Measurements from ENCODE around the gene PIBF1. TPM values are rescaled to one million over a fixed set of nuclear protein-coding genes. Genes with fewer than 3 reads are reported as not detected.

PIBF1 gene
- total and polyA plus RNA-seq, 10 of the 15 experiments (the other 5 are each of a cell fraction or from before 2014, with no cell fraction given): 6.4 to 24.5 (median 11.1) TPM

DNA sequence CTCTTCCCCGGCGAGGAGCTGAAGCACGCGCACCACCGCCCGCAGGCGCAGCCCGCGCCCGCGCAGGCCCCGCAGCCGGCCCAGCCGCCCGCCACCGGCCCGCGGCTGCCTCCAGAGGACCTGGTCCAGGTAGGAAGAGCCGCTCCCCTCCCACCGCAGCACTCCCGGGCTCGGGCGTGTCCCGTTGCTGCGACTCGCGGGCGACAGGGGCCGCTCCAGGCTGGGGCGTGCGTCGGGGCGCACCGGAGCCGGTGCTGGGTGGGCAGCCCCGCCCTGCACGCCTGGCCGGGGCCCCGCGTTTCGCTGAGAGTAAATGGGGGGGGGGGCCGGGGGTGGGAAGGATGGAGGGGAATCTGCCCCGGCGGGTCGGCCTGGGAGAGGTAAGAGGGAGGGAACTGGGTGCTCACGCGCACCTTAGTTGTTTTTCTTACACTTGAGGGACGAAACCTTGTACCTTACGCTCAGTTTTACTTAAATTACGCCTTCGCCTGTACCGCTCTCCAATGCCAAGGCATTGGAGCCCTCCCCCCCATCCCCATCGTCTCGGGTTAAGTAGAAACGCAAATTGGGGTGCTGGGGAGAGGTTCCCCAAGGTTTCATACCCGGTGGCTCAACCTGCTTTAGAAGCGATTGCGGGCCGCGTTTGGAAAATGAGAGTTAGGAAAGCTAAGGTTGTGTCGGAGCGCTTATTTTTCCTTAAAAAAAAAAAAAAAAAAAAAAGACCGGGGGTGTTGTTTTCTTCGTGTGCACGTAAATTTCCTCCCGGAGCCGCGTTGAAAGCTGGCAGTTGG lies 277.7 kb downstream of the PIBF1 start:
- intact Hi-C loops (cut with micrococcal nuclease; ENCODE audit: unreplicated experiment): no loop called here
- Histone ChIP-seq H3K4me1 (ENCODE audit: control insufficient read depth, insufficient read depth, low read length) (peaks cover 3% of the 10 kb centered on the region; the same call in 1 of the 2 replicates), H3K4me3 (peak overlapping the region; percentile 66), H3K36me3 (ENCODE audit: control insufficient read depth in 2 of 2, insufficient read depth in 2 of 2, low read length in 1 of 2) (no peaks in the 10 kb centered on the region), H3K27ac (ENCODE audit: control insufficient read depth, insufficient read depth) (no peak overlapping the region), H4K20me1 (ENCODE audit: control insufficient read depth, insufficient read depth) (no peaks in the 10 kb centered on the region), H3K79me2 (ENCODE audit: control insufficient read depth, insufficient read depth, low read length) (no peaks in the 10 kb centered on the region), H3K9ac (ENCODE audit: control insufficient read depth, insufficient read depth, low read length) (peak overlapping the region; percentile 7; the same call in 1 of the 2 replicates), H3K27me3 (replicated peaks in 1 of 2; ENCODE audit: control insufficient read depth in 2 of 2, insufficient read depth in 2 of 2, low read length in 1 of 2) (peaks cover 0 to 4% of the 10 kb centered on the region in 2 experiments; a peak in 2 of 4 replicates), H3K9me3 (replicated peaks; ENCODE audit: control insufficient read depth, insufficient read depth, low read length) (no peaks in the 10 kb centered on the region), H2AFZ (ENCODE audit: control insufficient read depth, low read depth, low read length) (peak overlapping the region; percentile 81), H3K4me2 (ENCODE audit: control insufficient read depth, insufficient read depth) (peak overlapping the region; percentile 95)
- WGBS (ENCODE audit: insufficient coverage, insufficient replicate concordance, low lambda C conversion rate, missing lambda C conversion rate): under 1% methylated on average over 44 of the region's 68 CpGs
- CTCF ChIA-PET: interaction anchor here (1.4 kb wide), 2 partner anchors 12 to 220 kb away, joined by 5 to 6 read pairs; no protein-coding TSS in a partner anchor
- no TSS peak for BruUV-seq (replicated peaks)
- ATAC-seq (no peak; the same call in 2 of the 3 replicates), DNase-seq (ENCODE audit: low read depth, low spot score) (no peak), FAIRE-seq (no peak)
- TF ChIP-seq NFIC (IDR thresholded peaks at IDR 0.05; ENCODE audit: low read depth, low read length) (no peak), IKZF1 (conservative IDR thresholded peaks at IDR 0.05) (peak; percentile 12; the same call in 1 of the 2 replicates), ZNF24 (IDR thresholded peaks at IDR 0.05) (no peak), BHLHE40 (IDR thresholded peaks at IDR 0.05; ENCODE audit: borderline replicate concordance in 1 of 2, low read depth in 2 of 2, low read length in 1 of 2) (peak in 1 of 2 experiments; percentile 43; a peak in 1 of 4 replicates), SMARCA5 (IDR thresholded peaks at IDR 0.05) (peak; percentile 62; the same call in 1 of the 2 replicates), RAD21 (IDR thresholded peaks at IDR 0.05; ENCODE audit: insufficient read depth, low read depth, low read length) (peak; percentile 40; the same call in 1 of the 2 replicates)
- TF ChIP-seq, protein P1, sequence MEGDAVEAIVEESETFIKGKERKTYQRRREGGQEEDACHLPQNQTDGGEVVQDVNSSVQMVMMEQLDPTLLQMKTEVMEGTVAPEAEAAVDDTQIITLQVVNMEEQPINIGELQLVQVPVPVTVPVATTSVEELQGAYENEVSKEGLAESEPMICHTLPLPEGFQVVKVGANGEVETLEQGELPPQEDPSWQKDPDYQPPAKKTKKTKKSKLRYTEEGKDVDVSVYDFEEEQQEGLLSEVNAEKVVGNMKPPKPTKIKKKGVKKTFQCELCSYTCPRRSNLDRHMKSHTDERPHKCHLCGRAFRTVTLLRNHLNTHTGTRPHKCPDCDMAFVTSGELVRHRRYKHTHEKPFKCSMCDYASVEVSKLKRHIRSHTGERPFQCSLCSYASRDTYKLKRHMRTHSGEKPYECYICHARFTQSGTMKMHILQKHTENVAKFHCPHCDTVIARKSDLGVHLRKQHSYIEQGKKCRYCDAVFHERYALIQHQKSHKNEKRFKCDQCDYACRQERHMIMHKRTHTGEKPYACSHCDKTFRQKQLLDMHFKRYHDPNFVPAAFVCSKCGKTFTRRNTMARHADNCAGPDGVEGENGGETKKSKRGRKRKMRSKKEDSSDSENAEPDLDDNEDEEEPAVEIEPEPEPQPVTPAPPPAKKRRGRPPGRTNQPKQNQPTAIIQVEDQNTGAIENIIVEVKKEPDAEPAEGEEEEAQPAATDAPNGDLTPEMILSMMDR (IDR thresholded peaks at IDR 0.05 in 2 of 3, conservative IDR thresholded peaks at IDR 0.05 in 1 of 3; ENCODE audit: control insufficient read depth in 2 of 3, extremely low read depth in 1 of 3, insufficient read depth in 1 of 3, low read depth in 3 of 3, low read length in 3 of 3): peak in 2 of 3 experiments; percentile 14 to 25; a peak in 2 of 6 replicates
- TF ChIP-seq, protein P2, sequence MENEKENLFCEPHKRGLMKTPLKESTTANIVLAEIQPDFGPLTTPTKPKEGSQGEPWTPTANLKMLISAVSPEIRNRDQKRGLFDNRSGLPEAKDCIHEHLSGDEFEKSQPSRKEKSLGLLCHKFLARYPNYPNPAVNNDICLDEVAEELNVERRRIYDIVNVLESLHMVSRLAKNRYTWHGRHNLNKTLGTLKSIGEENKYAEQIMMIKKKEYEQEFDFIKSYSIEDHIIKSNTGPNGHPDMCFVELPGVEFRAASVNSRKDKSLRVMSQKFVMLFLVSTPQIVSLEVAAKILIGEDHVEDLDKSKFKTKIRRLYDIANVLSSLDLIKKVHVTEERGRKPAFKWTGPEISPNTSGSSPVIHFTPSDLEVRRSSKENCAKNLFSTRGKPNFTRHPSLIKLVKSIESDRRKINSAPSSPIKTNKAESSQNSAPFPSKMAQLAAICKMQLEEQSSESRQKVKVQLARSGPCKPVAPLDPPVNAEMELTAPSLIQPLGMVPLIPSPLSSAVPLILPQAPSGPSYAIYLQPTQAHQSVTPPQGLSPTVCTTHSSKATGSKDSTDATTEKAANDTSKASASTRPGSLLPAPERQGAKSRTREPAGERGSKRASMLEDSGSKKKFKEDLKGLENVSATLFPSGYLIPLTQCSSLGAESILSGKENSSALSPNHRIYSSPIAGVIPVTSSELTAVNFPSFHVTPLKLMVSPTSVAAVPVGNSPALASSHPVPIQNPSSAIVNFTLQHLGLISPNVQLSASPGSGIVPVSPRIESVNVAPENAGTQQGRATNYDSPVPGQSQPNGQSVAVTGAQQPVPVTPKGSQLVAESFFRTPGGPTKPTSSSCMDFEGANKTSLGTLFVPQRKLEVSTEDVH (IDR thresholded peaks at IDR 0.05; ENCODE audit: low read depth, partially characterized antibody): no peak
- in situ Hi-C loops (cut with MboI): no loop called here
- POLR2A ChIA-PET: no interaction called here
- RAD21 ChIA-PET (ENCODE audit: unreplicated experiment): interaction anchor here (0.6 to 1.0 kb wide), 2 partner anchors 12 to 212 kb away, joined by 3 read pairs; no protein-coding TSS in a partner anchor
- SMC1A ChIA-PET (ENCODE audit: uncharacterized antibody, unreplicated experiment): interaction anchor here (0.6 to 1.0 kb wide), 3 partner anchors 10 to 560 kb away, joined by 3 read pairs; no protein-coding TSS in a partner anchor

Measured in GM12878 (cell line).